Astrocyte (in vitro differentiated cells and primary cell): ENCODE results near the gene CDC20. TPM values are rescaled to one million over a fixed set of nuclear protein-coding genes. Genes with fewer than 3 reads are reported as not detected.

Experiments
- DNase-seq: peaks from one replicate; pipeline ENCODE4 v3.0.0-alpha.2; 2010; ENCODE audit warnings: low read depth
- FAIRE-seq: peaks from 2 replicates; lab custom pipeline; 2011; peaks lifted over from hg19 to GRCh38; lab: Jason Lieb, UNC
- H2AFZ ChIP-seq: 2 replicates; pipeline ENCODE4 v1.6.0; 2012; ENCODE audit warnings: low read depth, low read length, inconsistent platforms
- H3K27ac ChIP-seq: 2 replicates; pipeline ENCODE4 v1.5.1; 2011; ENCODE audit warnings: low read depth, low read length, inconsistent platforms
- H3K27me3 ChIP-seq: 2 replicates; pipeline ENCODE4 v1.6.0; 2011; ENCODE audit warnings: low read length, inconsistent platforms; ENCODE audit not compliant: insufficient read depth
- H3K36me3 ChIP-seq: 2 replicates; pipeline ENCODE4 v1.5.1; 2011; ENCODE audit warnings: low read length, inconsistent platforms; ENCODE audit not compliant: insufficient read depth
- H3K4me1 ChIP-seq: 2 replicates; pipeline ENCODE4 v1.5.1; 2011; ENCODE audit warnings: low read length, inconsistent platforms; ENCODE audit not compliant: insufficient read depth
- H3K4me2 ChIP-seq: 2 replicates; pipeline ENCODE4 v1.6.0; 2012; ENCODE audit warnings: low read length, inconsistent platforms
- H3K4me3 ChIP-seq: 2 replicates; pipeline ENCODE4 v1.5.1; 2011; ENCODE audit warnings: low read depth, mild to moderate bottlenecking, low read length, inconsistent platforms; ENCODE audit not compliant: insufficient read depth
- H3K79me2 ChIP-seq: 2 replicates; pipeline ENCODE4 v1.6.0; 2012; ENCODE audit warnings: mild to moderate bottlenecking, low read length, inconsistent platforms; ENCODE audit not compliant: insufficient read depth
- H3K9ac ChIP-seq: 2 replicates; pipeline ENCODE4 v1.6.0; 2012; ENCODE audit warnings: mild to moderate bottlenecking, low read length, inconsistent platforms
- H3K9me3 ChIP-seq: 2 replicates; pipeline ENCODE4 v1.5.1; 2012; ENCODE audit warnings: low read depth, mild to moderate bottlenecking, low read length, inconsistent platforms; ENCODE audit not compliant: insufficient read depth
- H4K20me1 ChIP-seq: 2 replicates; pipeline ENCODE4 v1.6.0; 2012; ENCODE audit warnings: low read length, inconsistent platforms; ENCODE audit not compliant: insufficient read depth
- H3K27ac Mint-ChIP-seq: one replicate; pipeline ENCODE4 v1.8.0; 2021; ENCODE audit warnings: mild to moderate bottlenecking, mixed read lengths; ENCODE audit not compliant: unreplicated experiment
- H3K27me3 Mint-ChIP-seq: one replicate; pipeline ENCODE4 v1.8.0; 2021; ENCODE audit warnings: low read depth, mixed read lengths; ENCODE audit not compliant: unreplicated experiment
- H3K36me3 Mint-ChIP-seq: one replicate; pipeline ENCODE4 v1.8.0; 2021; ENCODE audit warnings: low read depth, mixed read lengths; ENCODE audit not compliant: unreplicated experiment
- H3K4me1 Mint-ChIP-seq: one replicate; pipeline ENCODE4 v1.8.0; 2021; ENCODE audit warnings: low read depth, mixed read lengths; ENCODE audit not compliant: unreplicated experiment
- H3K4me3 Mint-ChIP-seq: one replicate; pipeline ENCODE4 v1.8.0; 2021; ENCODE audit warnings: mild to moderate bottlenecking, moderate library complexity, mixed read lengths; ENCODE audit not compliant: unreplicated experiment
- H3K9me3 Mint-ChIP-seq: one replicate; pipeline ENCODE4 v1.8.0; 2021; ENCODE audit warnings: mild to moderate bottlenecking, mixed read lengths; ENCODE audit not compliant: unreplicated experiment
- CTCF ChIP-seq: IDR thresholded peaks from 2 replicates; pipeline ENCODE4 v1.5.1; 2011; ENCODE audit warnings: low read depth, mild to moderate bottlenecking, inconsistent platforms, low read length, moderate library complexity; ENCODE audit not compliant: insufficient read depth
- EZH2 ChIP-seq: IDR thresholded peaks from 2 replicates; pipeline ENCODE4 v1.6.1; 2012; ENCODE audit warnings: mild to moderate bottlenecking, low read length, inconsistent platforms; ENCODE audit not compliant: insufficient read depth
- total RNA-seq: library from RNA; stranded (reverse); gene quantifications from 2 replicates; pipeline ENCODE4 v1.2.1, GENCODE V29; 2021

CDC20 gene
- total RNA-seq, 1 donor from 2014 or later: 14.5 TPM

- H3K27ac ChIP-seq: no peak overlapping the region
- H3K79me2 ChIP-seq: peaks cover 66% of the 10 kb centered on the region
- Mint-ChIP-seq H3K4me3 (no peak overlapping the region), H3K27me3 (no peaks in the 10 kb centered on the region), H3K4me1 (peaks cover 6% of the 10 kb centered on the region), H3K36me3 (peaks cover 30% of the 10 kb centered on the region), H3K9me3 (no peaks in the 10 kb centered on the region), H3K27ac (no peak overlapping the region)
- no peaks in the 10 kb centered on the region for H3K9me3 ChIP-seq
- H3K4me1 ChIP-seq: peaks cover 31% of the 10 kb centered on the region
- FAIRE-seq (no peak), DNase-seq (no peak)
- peak overlapping the region; percentile 79 for H3K4me3 ChIP-seq
- H3K36me3 ChIP-seq: peaks cover 45% of the 10 kb centered on the region
- H4K20me1 ChIP-seq: peaks cover 52% of the 10 kb centered on the region
- H3K9ac ChIP-seq: peak overlapping the region; percentile 84
- no peak for TF ChIP-seq CTCF
- TF ChIP-seq EZH2: no peak
- H3K4me2 ChIP-seq: peak overlapping the region; percentile 92
- no peak overlapping the region for H2AFZ ChIP-seq
- H3K27me3 ChIP-seq: no peaks in the 10 kb centered on the region
These were observed 1.8 kb downstream of the CDC20 start for GRCh38 chr1:43360616-43361015.

GRCh38 chr1:43363283-43363934 lies 4.6 kb downstream of the CDC20 start:
- Histone ChIP-seq H3K9me3 (no peaks in the 10 kb centered on the region), H3K79me2 (peaks cover 91% of the 10 kb centered on the region), H3K4me2 (no peak overlapping the region), H3K27me3 (no peaks in the 10 kb centered on the region), H3K9ac (no peak overlapping the region), H3K4me3 (no peak overlapping the region), H2AFZ (no peak overlapping the region), H3K36me3 (peaks cover 45% of the 10 kb centered on the region), H3K27ac (no peak overlapping the region), H4K20me1 (peaks cover 64% of the 10 kb centered on the region), H3K4me1 (peaks cover 44% of the 10 kb centered on the region)
- Mint-ChIP-seq H3K36me3 (peaks cover 32% of the 10 kb centered on the region), H3K4me1 (peaks cover 18% of the 10 kb centered on the region), H3K4me3 (no peak overlapping the region), H3K27me3 (no peaks in the 10 kb centered on the region), H3K27ac (no peak overlapping the region), H3K9me3 (no peaks in the 10 kb centered on the region)
- no peak for DNase-seq
- TF ChIP-seq CTCF (no peak), EZH2 (no peak)
- FAIRE-seq: no peak

- H3K79me2 ChIP-seq: peaks cover 94% of the 10 kb centered on the region
- H3K36me3 Mint-ChIP-seq: peaks cover 32% of the 10 kb centered on the region
- peaks cover 50% of the 10 kb centered on the region for H3K4me1 ChIP-seq
- H4K20me1 ChIP-seq: peaks cover 64% of the 10 kb centered on the region
- H3K4me3 ChIP-seq: no peak overlapping the region
- H3K27ac Mint-ChIP-seq: no peak overlapping the region
- H3K27me3 Mint-ChIP-seq: no peaks in the 10 kb centered on the region
- no peaks in the 10 kb centered on the region for H3K9me3 ChIP-seq
- DNase-seq (no peak), FAIRE-seq (no peak)
- H2AFZ ChIP-seq: no peak overlapping the region
- peaks cover 45% of the 10 kb centered on the region for H3K36me3 ChIP-seq
- no peak overlapping the region for H3K4me2 ChIP-seq
- no peak overlapping the region for H3K9ac ChIP-seq
- TF ChIP-seq CTCF (no peak), EZH2 (no peak)
- H3K9me3 Mint-ChIP-seq: no peaks in the 10 kb centered on the region
- H3K4me1 Mint-ChIP-seq: peaks cover 21% of the 10 kb centered on the region
- no peaks in the 10 kb centered on the region for H3K27me3 ChIP-seq
- no peak overlapping the region for H3K27ac ChIP-seq
- no peak overlapping the region for H3K4me3 Mint-ChIP-seq
These were observed 5.2 kb downstream of the CDC20 start for GRCh38 chr1:43363935-43364525.
